CD4-positive, alpha-beta T cell treated with Interleukin-4 for 4 hours (primary cell): ENCODE results near the gene CYP46A1.

Source experiments
- DNase-seq: peaks from one replicate; pipeline ENCODE4 v3.0.0-alpha.2; 2020

Gene CYP46A1

DNA sequence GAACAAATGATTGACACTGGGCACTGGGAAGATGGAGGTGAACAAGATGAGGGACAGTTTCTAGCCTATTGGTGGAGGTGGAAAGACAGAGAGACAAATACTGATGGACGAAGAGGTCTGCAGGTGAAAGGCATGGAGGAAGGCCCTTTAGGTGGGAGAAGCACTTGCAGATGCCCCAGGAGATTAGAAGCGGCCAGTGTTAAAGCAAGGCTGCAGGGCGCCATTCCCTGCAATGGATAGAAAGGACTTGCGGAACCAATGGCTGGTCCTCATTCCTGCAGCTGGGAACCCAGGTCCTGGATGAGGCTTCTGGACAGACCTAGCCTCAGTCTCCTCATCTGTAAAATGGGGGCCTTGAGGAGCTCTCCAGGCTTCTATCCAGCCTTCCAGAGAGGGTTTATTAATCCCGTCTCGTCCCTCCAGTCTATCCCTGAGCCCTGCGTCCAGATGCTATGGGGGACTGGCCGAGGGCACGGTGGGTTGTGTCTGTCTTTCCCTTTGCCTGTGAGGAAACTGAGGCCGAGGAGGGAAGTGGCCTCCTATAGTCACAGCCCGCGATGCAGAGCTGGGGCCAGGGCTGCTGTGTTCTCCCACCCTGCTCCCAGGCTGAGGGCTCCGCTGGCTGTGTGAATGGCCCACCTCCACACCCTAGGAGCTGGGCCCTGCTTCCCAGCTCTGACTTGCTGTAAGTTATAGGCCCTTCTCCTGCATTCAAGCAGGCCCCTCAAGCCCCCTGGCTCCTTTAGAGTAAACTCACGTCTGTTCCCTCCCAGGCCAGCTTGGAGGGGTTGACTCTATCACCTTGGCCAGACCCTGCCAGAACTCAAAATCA is 33.0 kb downstream of the CYP46A1 start:
- no peak for DNase-seq

DNA sequence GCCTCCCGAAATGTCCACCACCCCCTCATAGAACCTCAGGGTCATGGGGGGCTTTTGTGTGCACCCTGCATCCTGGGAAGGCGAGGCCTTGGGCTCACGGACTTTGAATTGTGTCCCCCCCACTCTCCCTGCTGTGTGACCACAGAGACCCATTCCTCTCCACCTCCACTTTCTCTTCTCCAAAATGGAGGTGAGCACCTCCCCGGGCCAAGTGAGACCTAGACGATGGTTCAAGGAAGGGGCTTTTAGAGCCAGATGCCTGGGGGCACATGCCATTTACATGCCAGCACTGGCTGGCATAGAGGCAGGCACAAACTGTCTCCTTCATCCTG is 33.5 kb downstream of the CYP46A1 start:
- no peak for DNase-seq

DNA sequence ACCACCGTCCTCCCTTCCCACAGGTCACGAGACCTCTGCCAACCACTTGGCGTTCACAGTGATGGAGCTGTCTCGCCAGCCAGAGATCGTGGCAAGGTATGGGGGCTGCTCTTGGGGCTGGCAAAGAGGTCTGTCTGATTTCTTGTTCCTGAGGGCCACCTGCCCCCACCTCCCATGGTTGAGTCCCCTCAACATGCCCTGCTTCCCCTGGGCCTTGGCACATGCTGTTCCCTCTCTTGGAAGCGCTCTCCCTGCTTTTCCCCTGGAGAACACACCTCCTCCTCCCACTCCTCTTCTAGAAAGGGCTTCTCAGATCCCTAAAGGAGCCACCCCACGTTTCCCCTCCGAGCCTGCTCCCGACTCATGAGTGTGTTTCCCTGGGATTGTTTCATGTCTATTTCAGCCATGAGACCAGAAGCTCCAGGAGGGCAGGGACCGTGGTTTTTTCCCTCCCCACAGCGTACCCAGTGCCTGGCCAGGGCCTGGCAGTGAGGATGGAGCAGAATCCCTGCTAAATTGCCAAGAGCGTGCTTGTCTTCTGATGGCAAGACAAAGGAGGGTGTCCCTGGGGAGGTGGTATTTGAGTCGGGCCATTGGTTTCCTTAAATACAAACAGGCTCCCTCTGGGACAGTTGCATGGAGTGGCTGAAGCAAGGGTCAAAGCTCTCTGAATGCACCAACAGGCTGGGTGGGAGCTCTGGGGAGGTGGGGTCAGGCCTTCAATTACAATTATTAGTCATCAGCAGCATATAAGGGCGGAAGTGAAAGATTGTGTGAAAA is 34.1 kb downstream of the CYP46A1 start:
- no peak for DNase-seq

DNA sequence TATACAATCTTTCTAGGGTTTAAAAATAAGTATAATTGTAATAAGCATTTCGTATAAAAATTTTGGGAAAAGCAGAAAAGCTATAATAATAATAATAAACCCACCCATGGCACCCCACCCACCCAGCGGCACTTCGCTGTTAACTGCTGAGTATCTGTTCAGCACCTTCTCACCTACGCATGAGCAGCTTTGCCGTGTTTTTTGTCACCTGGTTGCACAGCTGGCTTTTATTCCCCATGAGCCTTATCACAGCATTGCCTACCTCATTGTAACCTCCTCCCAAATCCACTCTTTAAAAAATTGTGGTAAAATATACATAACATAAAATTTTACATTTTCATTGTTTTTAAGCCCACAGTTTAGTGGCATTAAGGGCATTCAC is 34.7 kb downstream of the CYP46A1 start:
- no peak for DNase-seq

DNA sequence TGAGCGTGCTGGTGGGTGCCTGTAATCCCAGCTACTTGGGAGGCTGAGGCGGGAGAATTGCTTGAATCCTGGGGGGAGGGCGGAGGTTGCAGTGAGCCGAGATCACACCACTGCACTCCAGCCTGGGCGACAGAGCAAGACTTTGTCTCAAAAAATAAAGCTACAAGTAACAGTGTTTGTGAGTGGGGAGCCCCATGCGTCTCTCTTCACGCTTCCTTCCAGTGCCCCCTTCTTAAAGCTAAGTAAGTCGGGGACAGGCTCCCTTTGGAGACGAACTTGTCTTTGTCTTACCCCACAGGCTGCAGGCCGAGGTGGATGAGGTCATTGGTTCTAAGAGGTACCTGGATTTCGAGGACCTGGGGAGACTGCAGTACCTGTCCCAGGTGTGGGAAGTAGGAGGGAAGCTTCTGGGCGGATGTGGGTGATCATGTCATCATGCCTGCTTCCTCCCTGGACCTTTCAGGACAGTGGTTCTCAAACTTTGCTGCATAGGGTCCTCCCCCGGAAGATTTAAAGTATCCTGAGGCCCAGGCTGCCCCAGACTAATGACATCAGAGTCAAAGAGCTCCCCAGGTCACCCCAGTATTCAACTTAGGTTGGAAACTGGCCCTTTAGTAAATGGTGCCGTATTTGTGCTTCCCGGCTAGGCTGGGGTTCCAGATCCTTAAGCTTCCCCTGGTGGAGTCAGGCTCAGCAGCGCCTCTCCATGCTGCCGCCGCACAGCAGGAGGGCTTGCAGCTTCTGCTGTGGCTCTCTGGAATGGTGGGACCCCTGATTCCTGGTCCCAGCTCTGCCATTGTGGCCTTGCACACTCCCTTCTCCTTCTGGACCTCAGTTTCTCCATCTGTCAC is 37.1 kb downstream of the CYP46A1 start:
- DNase-seq: no peak

DNA sequence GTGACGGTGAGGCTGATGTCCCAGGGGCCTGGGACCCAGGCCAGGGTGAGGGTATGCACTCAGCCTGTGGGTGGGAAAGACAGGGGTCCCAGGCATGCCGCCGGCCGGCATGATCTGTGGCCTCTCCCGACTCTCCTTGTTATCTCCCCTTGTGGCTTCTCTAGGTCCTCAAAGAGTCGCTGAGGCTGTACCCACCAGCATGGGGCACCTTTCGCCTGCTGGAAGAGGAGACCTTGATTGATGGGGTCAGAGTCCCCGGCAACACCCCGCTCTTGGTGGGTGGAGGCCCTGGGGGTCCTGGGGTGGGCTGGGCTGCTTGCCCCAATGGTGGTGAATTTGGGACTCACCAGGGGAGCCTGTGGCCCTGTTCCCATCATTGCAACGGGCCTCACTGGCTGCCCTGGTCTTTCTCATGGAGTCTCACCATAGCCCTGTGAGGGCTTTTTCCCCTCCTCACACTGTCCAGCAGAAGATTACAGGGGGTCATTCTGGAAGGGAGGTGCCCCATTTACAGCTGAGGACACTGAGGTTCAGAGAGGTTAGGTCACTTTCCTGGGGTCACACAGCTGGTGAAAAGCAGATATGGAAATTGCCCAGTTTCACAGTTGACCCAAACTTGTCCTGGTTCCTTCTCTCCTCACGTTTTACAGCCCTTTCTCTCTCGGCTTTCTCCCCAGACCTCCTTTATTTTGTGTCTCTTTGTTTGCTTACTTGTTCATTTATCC is 37.9 kb downstream of the CYP46A1 start:
- no peak for DNase-seq

DNA sequence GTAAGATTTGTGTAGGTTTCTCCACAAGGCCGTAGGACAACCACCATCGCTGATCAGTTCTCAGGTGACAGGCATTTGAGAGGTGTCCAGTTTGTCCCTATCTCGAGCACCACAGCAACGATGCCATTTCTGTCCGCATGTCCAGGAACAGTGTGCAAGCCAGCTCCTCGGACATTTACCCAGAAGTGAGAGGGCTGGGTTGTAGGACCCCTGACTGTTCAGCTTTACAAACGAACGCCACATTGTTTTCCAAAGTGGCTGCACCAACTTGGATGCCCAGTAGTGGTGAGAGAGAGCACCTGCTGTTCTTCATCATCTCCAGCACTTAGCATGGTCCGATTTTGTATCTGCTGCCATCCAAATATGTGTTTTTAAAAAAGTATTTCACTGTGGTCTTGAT is 38.6 kb downstream of the CYP46A1 start:
- DNase-seq: no peak

DNA sequence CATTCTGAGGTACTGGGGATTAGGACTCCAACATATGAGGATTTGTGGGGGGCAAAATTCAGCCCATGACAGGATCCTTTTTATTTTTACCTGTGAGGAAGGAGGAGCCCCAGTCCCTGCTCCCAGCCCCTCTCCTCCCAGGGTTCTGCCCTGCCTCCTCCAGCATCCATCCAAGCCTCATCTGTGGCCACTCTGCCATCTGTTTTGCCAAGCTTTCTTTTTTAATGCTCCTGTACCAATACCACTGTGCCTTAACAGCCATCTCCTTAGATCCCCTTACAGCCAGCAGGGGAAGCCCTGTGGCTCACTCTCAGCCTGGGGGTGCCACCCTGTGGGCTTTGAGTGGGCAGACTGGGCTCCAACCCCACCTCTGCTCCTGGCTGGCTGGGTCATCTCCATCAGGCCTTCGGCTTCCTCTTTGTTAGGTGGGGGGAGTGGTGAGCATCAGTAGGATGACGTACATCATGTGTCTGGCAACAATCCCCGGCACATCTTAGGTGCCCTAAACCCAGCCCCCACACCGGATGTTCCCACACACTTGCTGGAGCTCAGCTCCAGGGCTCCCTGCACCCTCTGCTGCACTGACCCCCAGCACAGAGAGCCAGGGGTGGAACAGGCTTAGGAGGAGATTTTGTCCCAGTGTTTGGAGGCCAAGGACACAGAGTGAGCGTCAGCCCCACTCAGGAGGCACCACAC is 40.2 kb downstream of the CYP46A1 start:
- DNase-seq: no peak

DNA sequence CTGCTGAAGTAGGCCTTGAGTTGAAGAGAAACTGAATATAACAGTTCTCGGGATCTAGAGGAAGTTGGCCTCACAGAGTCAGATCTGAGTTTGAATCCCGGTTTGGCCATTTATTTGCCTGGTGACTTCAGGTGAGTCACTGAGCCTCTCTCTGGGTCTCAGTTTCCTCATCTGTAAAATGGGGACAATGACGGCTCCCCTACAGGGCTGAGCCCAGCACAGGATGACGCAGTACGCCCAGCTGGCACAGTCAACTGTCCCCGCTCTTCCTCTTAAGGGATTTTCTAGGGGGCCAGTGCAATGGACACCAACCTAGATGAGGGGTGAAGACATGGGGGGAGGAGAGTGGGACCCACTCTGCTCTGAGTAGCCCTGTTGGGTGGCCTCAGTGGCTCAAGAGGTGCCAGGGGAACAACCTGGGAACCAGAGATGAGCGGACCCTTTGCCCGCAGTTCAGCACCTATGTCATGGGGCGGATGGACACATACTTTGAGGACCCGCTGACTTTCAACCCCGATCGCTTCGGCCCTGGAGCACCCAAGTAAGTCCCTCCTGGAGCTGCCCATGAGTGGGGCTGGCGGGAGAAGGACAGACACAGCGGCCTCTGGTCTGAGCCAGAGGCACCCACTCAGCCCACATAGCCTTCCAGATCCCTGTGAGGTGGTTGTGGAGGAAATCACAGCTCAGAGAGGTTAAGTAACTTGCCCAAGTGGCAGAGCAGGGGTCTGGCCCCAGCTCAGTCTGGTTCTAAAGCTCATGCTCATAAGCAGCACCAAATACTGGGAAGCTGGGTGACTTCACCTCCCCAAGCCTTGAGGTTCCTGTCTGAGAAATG is 41.1 kb downstream of the CYP46A1 start:
- DNase-seq: no peak

DNA sequence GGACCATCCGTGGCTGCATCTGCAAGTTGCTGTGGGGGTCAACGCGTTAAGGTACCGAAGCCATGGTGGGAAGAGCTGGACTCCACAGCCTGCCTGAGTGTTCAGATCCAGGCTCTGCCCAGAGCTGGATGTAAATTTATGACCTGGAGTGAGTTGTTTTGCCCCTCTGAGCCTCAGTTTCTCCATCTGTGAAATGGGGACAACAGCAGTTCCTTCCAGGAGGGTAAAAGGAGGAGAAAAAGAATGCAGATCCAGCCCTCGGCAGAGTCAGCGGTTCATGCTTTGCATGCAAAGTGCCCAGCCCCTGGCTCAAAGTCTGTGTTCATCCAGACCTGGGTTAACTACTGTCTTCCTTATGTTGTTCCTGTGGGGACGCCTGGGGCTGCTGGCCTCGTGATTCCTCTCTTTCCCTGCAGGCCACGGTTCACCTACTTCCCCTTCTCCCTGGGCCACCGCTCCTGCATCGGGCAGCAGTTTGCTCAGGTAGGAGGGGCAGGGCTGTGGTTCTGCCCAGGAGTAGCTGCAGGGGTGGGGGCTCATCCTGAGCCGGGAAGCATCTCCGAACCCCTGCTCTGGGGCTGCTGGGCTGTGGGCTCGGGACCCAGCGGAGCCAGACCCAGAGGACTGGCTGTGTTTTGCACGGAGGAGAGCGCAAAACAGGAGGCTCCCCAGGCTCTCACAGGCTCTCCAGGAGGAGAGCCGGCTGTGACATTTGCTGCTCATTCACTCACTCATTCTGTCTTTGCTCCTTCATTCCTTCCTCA is 41.9 kb downstream of the CYP46A1 start:
- no peak for DNase-seq

DNA sequence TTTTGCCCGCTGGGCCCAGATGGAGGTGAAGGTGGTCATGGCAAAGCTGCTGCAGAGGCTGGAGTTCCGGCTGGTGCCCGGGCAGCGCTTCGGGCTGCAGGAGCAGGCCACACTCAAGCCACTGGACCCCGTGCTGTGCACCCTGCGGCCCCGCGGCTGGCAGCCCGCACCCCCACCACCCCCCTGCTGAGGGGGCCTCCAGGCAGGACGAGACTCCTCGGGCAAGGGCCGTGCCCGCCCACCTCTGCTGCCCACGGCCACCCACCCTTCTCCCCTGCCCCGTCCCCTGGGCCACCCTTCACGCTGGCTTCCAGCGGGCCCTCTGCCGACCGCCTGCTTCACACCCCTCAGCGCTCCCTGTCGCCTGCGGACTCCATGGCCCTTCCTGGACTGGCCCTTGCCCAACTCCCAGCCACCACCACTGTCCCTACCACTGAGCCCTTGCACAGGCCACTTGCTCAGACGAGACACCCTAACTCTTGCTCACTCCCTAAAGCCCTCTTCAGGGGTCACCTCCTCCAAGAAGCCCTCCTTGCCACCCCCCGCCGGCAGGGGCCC is 42.5 kb downstream of the CYP46A1 start:
- no peak for DNase-seq

DNA sequence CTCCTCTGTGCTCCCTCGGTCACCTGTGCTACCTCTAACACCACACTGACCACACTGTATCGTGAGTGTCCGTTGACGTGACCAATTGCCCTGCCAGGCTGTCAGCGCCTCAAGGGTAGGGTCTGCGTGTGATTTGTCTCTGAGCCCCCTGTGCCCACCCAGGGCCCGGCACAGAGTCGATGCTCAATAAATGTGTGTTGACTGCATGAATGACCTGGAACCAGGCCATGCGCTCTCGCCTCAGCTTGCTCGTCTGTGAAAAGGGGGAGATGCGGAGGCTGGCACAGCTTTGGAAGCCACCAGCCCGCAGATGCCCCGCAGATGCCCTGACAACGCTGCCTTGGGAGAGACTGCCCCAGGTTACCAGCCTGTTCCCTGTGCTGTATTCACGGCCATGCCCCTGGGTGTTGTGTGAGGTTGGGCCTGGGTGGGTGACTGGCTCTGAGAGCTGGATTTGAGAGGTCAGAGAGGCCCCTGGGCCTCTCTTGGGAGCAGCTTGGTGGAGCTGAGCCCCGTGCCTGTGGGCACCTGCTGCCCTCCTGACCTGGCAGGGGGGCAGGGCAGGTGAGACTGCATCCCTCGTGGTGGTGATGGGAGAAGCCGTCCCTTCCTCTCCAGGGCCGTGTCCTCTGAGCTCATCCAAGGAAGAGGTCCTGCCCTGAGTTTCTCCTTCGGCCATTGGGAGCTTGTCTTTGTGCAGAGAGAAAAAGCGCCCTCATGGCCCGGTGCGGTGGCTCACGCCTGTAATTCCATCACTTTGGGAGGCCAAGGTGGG is 43.2 kb downstream of the CYP46A1 start:
- no peak for DNase-seq

DNA sequence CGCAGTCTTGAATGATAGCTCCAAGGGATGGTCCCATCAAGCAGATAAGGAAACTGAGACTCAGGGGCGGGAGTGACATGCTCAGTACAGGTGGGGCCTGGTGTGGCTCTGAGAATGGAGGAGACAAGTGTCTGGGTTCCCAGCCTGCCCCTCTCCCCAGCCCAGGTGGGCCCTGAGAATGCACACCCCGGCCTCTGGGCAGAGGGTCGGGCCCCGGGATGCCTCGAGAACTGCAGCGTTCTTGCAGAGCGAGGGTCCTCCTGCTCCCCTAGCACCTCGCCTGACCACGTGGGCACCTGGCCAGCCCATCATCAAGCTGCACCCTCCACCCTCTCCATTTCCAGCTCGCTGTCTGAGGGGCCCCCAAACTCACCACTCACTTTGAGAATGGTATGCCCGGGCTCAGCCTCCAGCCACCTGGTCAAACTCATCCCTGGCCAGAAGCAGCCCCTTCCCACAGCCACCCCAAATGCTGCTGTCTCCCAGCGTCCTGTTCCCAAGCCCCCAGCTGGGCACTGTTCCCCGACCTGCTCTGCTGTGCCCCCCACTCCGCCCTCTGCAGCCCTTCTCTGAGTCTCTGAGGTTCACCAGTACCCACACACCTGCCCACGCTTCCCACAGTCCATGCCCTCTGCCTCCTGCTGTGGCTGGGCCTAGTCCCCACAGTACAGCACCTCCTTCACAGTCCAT is 44.3 kb downstream of the CYP46A1 start:
- no peak for DNase-seq

DNA sequence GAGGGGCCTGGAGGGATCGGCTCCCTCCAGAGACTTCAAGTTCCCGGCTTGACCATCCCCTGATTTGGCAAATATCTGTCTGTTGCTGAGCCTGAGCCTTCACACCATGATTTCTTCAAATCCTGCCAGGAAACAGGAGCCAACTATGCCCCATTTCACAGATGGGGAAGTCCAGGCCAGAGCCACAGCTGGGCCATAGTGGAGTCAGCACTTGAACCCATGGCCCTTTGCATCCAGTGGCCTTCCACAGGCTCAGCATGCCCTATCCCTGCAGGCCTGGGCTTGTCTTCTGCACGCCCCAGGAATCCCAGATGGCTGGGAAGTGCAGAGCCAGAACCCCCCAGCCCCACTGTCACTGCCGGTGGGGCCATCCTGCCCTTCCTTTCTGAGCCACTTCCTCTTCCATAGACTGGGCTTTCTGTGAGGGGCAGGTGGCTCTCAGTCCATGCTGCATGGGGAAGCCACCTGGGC is 44.9 kb downstream of the CYP46A1 start:
- no peak for DNase-seq

DNA sequence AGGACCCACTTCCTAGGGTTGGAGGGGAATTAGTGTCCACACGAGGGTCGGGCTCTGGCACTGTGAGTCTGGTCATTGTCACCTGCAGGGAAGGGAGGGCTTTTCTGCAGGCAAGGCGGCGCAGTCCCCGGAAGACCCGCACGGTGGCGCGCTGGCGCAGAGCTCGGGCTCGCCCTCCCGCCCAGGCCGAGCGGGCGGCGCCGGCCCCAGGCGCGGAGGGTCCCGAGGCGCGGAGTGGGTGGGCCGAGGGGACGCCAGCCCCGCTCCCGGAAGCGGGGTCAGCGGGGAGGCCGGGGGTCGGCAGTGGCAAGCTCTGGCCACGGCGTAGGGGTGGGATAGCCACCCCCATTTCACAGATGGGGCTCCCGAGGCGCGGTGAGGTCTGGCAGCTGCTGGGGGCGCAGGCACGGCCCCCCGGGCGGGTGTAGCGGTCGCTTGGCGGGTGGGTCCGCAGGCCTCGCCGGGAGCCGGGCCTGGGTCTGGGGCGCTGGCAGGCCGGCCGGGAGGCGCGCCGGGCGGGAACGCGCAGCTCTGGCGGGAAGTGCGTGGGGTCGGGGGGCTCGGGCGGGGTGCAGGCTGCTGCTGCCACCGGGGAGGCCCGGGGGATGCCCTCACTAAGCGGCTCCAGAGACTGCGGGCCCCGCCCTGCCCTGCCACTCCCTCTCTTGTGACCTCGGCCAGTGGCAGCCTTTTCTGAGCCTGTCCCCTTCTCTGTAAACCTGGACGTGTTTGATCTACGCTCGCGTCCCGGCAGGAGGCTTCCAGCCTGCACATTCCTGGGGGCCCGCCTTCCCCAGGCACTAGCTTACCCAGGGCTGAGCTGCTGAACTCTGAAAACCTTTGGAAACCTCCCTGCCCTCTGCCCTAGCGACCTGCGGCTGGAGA is 46.1 kb downstream of the CYP46A1 start:
- peak; percentile 37 for DNase-seq

DNA sequence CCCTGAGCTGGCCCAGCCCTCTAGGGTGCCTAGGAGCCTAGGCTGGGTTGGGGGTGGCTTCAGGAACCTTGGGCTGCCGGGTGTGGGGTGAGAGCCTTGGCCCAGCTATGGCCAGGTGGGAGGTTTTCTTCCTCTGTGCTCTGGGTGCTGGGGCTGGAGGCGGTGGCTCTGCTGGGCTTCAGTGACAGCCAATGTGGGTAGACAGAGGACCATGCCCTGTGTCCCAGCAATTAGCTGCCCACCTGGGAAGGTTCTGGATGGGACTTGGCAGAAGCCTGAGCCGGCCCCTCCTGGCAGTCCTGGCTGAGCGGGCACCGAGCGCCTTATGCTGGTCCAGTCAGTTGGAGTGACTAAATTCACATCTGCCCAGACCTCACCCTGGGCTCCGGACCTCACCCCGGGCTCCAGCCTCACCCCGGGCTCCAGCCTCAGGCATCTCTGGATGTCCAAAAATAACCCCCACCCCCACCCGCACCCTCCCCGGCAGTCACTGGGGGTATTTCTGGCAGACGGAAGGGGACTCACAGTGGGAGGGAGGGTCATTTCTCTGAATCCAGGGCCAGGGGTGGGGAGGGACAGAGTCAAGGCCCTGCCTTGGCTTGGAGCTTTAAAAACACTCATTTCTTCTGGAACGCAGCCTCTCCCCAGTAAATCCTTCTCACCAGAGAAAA is 46.9 kb downstream of the CYP46A1 start:
- no peak for DNase-seq
